Measurements from ENCODE around the gene GK.

- TF ChIP-seq CTCF (IDR thresholded peaks at IDR 0.05 in 8 of 11, conservative IDR thresholded peaks at IDR 0.05 in 3 of 11) (no peak), POLR2A (IDR thresholded peaks at IDR 0.05) (no peak), POLR2AphosphoS5 (IDR thresholded peaks at IDR 0.05) (no peak)
These were observed 3.4 kb upstream of the GK start for GRCh38 chrX:30649859-30650258.

Data from spleen (tissue), 7 donors.